GM19395 (cell line): ENCODE measurements around the gene ADK.
A peak's percentile ranks its signal among the peaks of the same experiment; 100 is the strongest.
"Not testable (repeated sequence)": the region's sequence is repeated elsewhere in the genome, so short reads cannot be mapped to it uniquely, and the experiment has no call there.

ENCODE experiments used
- ATAC-seq: cut with Tn5 transposase; IDR thresholded peaks from one replicate; pipeline ENCODE4 v1.9.1; 2021; ENCODE audit warnings: mild to moderate bottlenecking, moderate library complexity; ENCODE audit not compliant: unreplicated experiment

ADK gene

GRCh38 chr10:74525885-74526284 lies 374.9 kb downstream of the ADK start:
- no peak for ATAC-seq

- not testable (repeated sequence) for ATAC-seq
These were observed 376.6 kb downstream of the ADK start for GRCh38 chr10:74527611-74528010.

GRCh38 chr10:74529205-74529604 lies 378.2 kb downstream of the ADK start:
- ATAC-seq = no peak

GRCh38 chr10:74530981-74531380 lies 380.0 kb downstream of the ADK start:
- ATAC-seq = no peak

- no peak for ATAC-seq
These were observed 388.3 kb downstream of the ADK start for GRCh38 chr10:74539317-74539716.

- ATAC-seq = no peak
These were observed 390.4 kb downstream of the ADK start for GRCh38 chr10:74541375-74541774.

- no peak for ATAC-seq
These were observed 391.1 kb downstream of the ADK start for GRCh38 chr10:74542077-74542476.

GRCh38 chr10:74543276-74543675 lies 392.3 kb downstream of the ADK start:
- ATAC-seq = no peak

- ATAC-seq = no peak
These were observed 393.1 kb downstream of the ADK start for GRCh38 chr10:74544106-74544505.

- no peak for ATAC-seq
These were observed 397.7 kb downstream of the ADK start for GRCh38 chr10:74548676-74549075.

- ATAC-seq = no peak
These were observed 405.2 kb downstream of the ADK start for GRCh38 chr10:74556072-74556705.

- no peak for ATAC-seq
These were observed 406.1 kb downstream of the ADK start for GRCh38 chr10:74557098-74557497.

GRCh38 chr10:74558403-74558802 lies 407.4 kb downstream of the ADK start:
- no peak for ATAC-seq

GRCh38 chr10:74558897-74559296 lies 407.9 kb downstream of the ADK start:
- ATAC-seq = no peak

GRCh38 chr10:74568896-74569295 lies 417.9 kb downstream of the ADK start:
- not testable (repeated sequence) for ATAC-seq

- ATAC-seq = not testable (repeated sequence)
These were observed 422.5 kb downstream of the ADK start for GRCh38 chr10:74573497-74573896.

GRCh38 chr10:74575191-74575720 lies 424.2 kb downstream of the ADK start:
- ATAC-seq = no peak

- no peak for ATAC-seq
These were observed 424.9 kb downstream of the ADK start for GRCh38 chr10:74575912-74576311.

GRCh38 chr10:74576586-74576985 lies 425.6 kb downstream of the ADK start:
- ATAC-seq = no peak

GRCh38 chr10:74580438-74580837 lies 429.4 kb downstream of the ADK start:
- not testable (repeated sequence) for ATAC-seq

- ATAC-seq = no peak
These were observed 431.5 kb downstream of the ADK start for GRCh38 chr10:74582566-74582965.

- ATAC-seq = peak; percentile 75
These were observed 434.4 kb downstream of the ADK start for GRCh38 chr10:74585231-74586087.
